ENCODE data around the gene OR56A1. TPM values are rescaled to one million over a fixed set of nuclear protein-coding genes. Genes with fewer than 3 reads are reported as not detected.

The OR56A1 gene
- total RNA-seq, 1 donor from 2014 or later, result not detected

Small RNA genes within 50 kb of the gene (small RNA-seq; reads per million reads assigned to genes)
- gene RNA5SP329, result not detected

Other genes with a start within 250 kb of the OR56A1 start
- gene OR52N5, start 247.4 kb downstream of the OR56A1 start, total RNA-seq, result not detected
- gene OR52N1, start 239.5 kb downstream of the OR56A1 start, total RNA-seq, result not detected
- gene OR52N2, start 221.8 kb downstream of the OR56A1 start, total RNA-seq, result not detected
- not detected for gene OR52E6, start 188.9 kb downstream of the OR56A1 start, total RNA-seq
- not detected for gene OR52E8, start 173.1 kb downstream of the OR56A1 start, total RNA-seq
- gene OR52E4, start 150.1 kb downstream of the OR56A1 start, total RNA-seq, result not detected
- gene OR52E5, start 137.6 kb downstream of the OR56A1 start, total RNA-seq, result not detected
- not detected for gene OR56A3, start 88.5 kb downstream of the OR56A1 start, total RNA-seq
- gene OR56A5, start 62.3 kb downstream of the OR56A1 start, total RNA-seq, result not detected
- not detected for gene OR52L1, start 43.8 kb downstream of the OR56A1 start, total RNA-seq
- gene OR56A4, start 23.8 kb downstream of the OR56A1 start, total RNA-seq, result not detected
- gene OR56B4, start 76.9 kb upstream of the OR56A1 start, total RNA-seq, result not detected
- gene OR52B2, start 139.6 kb upstream of the OR56A1 start, total RNA-seq, result not detected
- gene OR52W1, start 168.5 kb upstream of the OR56A1 start, total RNA-seq, result not detected
- gene C11orf42, start 174.8 kb upstream of the OR56A1 start, total RNA-seq, result not detected
- 65.1 TPM for gene FHIP1B, start 203.9 kb upstream of the OR56A1 start, total RNA-seq
- not detected for gene CNGA4, start 208.3 kb upstream of the OR56A1 start, total RNA-seq
- gene CCKBR, start 229.1 kb upstream of the OR56A1 start, total RNA-seq, result not detected

Data from vagina (tissue), 1 donor.